Endometrial microvascular endothelial cells (primary cell): ENCODE results near the gene YAP1. TPM values are rescaled to one million over a fixed set of nuclear protein-coding genes. Genes with fewer than 3 reads are reported as not detected.
"Not testable (repeated sequence)": the region's sequence is repeated elsewhere in the genome, so short reads cannot be mapped to it uniquely, and the experiment has no call there.

Experiments
- in situ Hi-C: cut with HindIII; loops from 2 replicates; pipeline ENCODE4 v1.10.0; 2017; ENCODE audit warnings: low sequenced_read_pairs, low pct_unique_long_range_greater_than_20kb; ENCODE audit errors: inconsistent ontology term
- total RNA-seq: library from RNA; depleted of rRNA; stranded (reverse); fragments of >200 nt; gene quantifications from one replicate; pipeline ENCODE4 v1.2.3, GENCODE V29; 2015; ENCODE audit errors: inconsistent ontology term

The YAP1 gene
- total RNA-seq, 1 donor from 2014 or later = 3.2 TPM

DNA sequence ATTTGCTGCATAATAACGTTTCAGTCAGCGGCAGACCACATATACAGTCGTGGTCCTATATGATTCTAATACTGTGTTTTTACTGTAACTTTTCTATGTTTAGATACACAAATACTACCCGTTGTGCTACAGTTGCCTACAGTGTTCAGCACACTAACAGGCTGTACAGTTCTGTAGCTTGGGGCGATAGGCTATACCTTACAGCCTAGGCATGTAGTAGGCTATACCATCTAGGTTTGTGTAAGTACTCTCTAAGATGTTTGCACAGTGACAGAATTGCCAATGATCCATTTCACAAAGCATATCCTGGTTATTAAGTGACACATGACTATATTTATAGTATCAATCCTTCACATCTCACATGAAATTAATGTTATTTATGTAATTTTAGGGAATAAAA is 78.2 kb downstream of the YAP1 start:
- in situ Hi-C loops = no loop called here

DNA sequence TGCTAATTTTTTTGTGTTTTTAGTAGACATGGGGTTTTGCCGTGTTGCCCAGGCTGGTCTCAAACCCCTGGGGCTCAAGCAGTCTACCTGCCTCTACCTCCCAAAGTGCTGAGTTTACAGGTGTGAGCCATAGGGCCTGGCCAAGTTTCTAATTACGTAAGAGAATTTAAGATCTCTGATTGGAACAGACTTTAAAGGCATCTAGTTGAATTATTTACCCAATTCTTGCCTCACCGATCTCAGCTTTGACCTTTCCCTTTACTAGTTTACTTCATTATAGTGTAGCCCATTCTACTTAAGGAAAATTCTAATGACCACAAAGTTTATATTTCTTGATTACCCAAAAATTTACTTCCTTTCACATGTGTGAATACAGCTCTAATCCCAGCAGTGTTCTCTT is 81.6 kb downstream of the YAP1 start:
- in situ Hi-C loops = no loop called here

DNA sequence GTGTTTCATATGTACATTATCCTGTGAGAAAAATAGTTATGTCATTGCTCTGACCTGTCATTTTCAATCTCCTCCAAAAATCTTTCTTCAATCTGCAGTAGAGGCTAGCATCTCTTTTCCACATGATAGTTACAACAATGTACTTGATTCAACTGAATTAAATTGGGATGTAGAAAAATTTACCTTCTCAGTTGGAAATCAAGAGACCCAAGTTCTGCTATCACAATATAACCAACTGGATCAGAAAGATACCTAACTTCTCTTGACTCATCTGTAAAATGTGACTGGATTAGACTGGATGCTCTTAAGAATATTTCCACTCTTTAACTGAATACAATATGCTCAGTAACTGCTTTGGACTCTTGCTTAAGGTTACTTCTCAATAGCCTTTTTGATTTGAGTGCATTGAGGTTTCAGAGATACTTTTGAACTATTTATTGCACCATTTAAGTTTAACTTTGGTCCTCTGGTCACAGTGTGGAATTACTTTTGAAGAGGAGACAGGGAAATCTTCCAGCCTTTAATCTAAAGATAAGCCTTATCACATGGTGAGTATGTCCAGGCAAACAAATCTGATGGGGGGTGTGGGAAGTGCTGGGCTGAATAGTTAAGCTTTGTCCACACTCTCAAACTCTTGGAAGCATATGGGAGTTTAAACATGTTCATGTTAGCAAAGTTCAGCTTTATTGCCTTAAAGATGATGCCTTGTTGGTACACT is 82.3 kb downstream of the YAP1 start:
- in situ Hi-C loops = no loop called here

DNA sequence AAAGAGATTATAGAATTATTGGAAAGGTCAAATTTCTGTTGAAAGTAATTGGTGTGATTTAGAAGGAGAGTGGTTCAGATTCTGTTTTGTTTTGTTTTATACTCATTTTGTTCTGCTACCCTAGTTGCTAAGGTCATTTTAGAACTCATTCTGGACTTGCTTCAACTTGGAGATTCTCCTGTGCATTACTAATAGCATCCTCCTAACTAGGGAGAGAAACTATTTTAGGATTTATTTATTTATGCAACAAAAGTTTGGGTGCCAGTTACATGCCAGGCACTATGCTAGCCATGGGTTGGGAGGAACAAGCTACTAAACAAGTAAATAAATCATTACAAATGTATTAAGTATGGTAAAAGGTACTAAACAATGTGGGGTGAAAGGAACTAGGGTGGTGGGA is 84.0 kb downstream of the YAP1 start:
- in situ Hi-C loops = no loop called here

DNA sequence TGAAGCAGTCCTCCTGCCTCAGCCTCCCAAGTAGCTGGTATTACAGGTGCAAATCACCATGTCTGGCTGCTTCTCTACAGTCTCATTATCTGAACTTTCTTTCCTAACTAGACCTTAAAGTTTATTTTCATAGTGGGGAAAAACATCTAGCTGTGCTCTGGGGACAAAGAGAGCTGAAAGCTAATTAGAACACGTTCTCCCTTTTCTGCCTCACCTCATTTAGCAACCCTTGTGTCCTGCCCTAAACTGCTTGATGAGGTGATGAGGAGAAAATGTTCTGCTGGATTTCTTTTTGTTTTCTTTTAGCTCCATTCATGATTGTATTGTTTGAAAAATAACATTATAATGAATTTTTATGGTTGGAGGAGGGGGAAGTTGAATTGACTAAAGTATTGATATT is 84.7 kb downstream of the YAP1 start:
- in situ Hi-C loops = no loop called here

DNA sequence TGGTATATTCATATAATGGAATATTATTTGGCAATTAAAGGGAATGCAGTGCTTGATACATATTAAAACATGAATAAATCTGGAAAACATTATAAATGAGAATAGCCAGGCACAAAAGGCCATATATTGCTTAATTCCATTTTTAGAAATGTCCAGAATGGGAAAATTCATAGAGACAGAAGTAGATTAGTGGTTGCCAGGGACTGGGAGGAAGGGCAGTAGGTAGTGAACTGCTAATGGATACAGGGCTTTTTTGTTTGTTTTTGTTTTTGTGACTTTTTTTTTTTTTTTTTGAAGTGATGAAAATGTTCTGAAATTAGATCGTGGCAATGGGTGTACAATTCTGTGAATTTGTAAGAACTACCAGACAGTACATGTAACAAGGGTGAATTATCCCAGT is 86.1 kb downstream of the YAP1 start:
- in situ Hi-C loops = no loop called here

DNA sequence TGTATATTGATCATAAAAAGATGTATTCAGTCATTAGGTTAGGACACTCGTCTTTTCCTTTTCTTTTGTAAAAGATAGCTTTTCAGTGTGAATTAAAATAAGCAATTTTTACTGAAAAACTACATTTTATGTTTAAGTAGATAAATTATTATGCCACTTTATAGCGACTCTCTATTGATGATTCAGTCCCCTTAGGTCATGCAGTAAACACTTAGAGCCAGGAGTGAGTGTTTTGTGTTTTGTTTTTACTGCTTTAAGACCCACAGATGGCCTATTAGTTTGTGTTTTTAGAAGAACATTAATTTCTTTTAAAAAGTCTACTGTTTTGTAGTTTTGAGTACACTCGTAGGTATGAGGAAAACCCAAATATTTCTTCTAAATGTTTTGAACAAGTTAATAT is 86.6 kb downstream of the YAP1 start:
- in situ Hi-C loops = no loop called here

DNA sequence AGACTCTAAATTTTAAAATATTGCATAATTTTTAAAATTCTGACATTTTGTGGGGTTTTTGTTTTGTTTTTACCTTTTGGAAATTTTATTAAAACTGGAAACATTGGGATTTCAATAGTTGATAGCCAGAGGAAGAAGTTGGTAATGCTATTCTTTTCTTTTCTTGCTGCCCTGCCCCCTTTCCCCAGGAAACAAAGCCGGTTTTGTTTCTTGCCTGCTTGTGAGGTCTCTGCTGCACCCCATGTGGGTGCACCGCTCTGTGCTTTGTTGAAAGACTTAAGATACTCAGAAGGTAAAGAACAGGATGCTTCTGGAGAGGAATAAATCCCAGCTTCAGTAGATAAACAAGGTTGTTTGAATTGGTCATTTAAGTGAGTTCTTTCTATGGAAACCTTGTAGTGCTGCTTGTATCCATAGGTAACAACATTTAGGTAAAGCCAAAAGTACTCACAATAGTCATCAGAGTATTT is 87.5 kb downstream of the YAP1 start:
- in situ Hi-C loops = no loop called here

DNA sequence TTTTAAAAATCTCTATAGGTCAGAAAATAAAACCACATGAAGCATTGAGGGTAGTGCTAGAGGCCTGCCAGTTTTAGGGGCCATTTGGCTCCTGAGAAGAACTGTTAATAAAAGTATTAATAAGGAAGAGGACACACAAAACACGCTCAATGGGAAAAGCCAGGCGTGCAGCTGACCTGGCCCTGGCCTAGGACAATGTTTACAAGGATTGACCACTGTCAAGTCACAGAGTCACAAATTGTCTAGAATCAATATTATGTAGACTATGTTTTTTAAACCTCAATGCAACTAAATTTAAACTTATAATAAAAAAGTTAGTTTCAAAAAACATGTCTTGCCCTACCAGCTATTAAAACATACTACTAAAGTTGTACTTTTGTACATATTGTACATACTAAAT is 89.4 kb downstream of the YAP1 start:
- in situ Hi-C loops = no loop called here

DNA sequence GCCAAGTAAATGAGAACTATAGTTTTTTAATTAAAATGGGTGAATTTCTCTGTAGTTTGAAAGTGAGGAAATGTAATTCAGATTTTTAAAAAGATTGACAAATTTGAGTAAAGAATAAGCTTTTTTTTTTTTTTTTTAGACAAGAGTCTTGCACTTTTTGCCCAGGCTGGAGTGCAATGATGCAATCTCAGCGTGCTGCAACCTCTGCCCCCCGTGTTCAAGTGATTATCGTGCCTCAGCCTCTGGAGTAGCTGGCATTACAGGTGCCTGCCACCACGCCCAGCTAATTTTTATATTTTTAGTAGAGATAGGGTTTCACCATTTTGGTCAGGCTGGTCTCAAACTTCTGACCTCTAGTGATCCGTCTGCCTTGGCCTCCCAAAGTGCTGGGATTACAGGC is 90.1 kb downstream of the YAP1 start:
- in situ Hi-C loops = not testable (repeated sequence)

DNA sequence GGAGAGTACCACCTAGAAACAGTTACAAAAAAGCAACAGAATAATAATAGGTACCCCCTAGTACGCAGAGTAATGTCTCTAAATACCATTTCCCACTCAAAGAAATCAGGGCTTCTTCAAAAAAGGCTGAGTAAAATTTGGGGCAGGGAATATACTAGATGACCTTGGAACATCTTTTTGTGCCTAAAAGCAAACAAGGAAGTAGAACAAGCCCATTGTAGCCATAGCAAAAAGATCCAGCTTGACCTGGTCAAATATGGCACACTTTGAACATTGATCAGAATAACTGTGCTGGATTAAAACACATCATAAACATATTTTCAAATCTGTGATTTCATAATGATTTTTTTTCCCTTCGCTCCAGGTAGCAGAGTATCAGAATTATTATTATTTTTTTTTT is 91.5 kb downstream of the YAP1 start:
- in situ Hi-C loops = no loop called here

DNA sequence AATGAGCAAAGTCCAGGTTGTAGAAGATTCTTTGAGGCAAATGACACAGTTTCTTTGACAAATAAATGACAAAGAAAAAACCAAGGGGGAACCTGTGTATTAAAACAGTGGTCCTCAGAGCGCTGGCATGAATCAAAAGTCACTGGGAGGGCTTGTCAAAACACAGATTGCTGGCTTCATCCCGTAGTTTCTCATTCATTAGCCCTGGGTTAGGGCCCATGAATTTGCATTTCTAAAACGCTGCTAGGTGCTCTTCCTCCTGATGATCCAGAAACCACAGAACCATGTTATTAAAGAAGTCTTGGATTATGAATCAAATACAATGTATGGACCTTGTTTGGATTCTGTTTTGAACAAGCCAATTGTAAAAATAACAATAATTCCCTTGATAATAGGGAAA is 92.7 kb downstream of the YAP1 start:
- in situ Hi-C loops = no loop called here

DNA sequence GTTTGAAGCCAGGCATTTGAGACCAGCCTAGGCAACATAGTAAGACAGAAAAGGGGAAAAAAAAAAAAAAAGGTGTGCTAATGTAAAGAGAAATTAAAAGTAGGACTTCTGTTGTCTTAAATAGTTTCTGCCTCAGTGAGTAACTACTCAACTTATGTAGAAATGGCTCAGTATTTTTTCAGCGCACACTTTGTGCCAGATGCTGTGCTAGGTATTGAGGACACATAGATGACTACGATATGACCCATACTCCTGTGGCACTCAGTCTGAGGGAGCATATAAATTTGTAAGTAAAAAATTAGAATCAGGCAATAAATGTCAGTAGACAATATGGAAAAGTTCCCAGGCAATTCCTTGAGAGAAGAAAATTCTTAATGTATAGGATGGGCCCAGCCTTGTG is 93.9 kb downstream of the YAP1 start:
- in situ Hi-C loops = no loop called here

DNA sequence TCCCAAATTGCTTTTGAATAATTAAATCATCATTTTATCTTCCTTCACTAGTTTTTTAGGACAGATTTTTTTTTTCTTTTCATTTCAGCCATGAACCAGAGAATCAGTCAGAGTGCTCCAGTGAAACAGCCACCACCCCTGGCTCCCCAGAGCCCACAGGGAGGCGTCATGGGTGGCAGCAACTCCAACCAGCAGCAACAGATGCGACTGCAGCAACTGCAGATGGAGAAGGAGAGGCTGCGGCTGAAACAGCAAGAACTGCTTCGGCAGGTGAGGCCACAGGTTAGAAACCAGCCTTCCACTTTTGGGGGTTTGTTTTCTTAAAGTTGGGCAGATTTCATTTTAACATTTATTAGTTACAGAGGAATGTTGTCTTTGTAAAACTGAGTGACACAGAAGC is 95.6 kb downstream of the YAP1 start:
- in situ Hi-C loops = no loop called here

DNA sequence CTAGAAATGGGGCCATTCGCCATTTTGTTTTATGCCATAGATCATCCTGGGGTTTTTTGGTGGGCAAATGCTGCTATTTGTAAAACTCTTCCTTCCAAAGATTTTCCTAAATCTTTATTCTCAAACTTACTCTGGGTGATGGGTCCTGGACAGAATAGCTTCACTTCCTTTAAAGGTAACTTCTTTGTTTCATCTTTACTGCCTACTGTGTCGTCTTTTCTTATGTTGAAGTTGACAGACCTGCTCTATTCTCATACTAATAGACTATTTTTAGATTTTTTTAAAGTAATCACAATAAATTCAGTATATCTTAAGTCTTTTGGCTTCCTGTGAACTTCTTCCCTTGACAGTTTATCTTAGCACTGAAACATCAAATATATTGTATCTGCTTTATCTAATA is 98.6 kb downstream of the YAP1 start:
- in situ Hi-C loops = no loop called here

DNA sequence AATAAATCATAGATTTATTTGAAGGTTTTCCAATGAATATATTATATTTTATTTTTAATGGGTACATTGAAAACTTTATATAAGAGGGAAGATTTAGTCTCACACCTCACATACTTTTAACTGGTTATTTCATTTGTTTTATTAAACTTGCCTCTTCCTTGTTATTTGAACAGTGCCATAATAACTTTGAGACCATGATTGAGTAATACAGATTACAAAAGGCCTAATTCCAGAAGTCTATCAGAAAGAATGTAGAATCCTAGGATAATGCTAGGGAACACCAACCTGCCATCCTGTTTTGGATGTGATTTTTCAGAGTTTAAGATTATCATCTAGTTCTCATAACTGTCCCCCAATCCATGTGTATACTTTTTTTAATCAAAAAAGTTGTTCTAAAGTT is 104.4 kb downstream of the YAP1 start:
- in situ Hi-C loops = no loop called here

DNA sequence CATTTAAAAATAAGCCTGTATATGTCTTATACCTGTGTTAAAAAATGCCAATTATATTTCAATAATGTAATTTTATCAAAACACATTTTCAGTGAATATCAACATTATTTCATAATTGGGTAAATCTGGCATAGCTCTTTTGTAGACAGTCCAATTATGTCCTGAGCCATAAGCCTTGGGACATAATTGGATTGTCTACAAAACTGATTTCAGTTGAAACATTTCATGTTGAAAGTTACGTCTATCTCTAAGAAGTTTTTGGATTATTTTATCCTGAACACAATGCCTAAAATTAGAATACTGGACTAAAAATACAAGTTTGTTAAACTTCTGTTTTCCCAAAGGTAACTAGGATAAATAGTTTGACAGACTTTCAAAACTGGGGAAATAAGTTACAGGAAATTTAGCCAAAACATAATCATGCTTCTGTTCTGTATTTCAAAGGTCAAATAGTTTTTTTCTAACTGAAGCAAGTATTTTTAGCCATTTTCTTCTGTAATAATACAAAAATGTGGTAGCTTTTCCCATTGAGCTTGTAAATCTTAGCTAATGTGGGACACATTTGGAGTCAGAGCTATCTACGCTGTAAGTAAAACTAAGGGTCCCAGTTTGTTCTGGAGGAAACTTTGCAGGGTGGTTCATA is 106.3 kb downstream of the YAP1 start:
- in situ Hi-C loops = no loop called here

DNA sequence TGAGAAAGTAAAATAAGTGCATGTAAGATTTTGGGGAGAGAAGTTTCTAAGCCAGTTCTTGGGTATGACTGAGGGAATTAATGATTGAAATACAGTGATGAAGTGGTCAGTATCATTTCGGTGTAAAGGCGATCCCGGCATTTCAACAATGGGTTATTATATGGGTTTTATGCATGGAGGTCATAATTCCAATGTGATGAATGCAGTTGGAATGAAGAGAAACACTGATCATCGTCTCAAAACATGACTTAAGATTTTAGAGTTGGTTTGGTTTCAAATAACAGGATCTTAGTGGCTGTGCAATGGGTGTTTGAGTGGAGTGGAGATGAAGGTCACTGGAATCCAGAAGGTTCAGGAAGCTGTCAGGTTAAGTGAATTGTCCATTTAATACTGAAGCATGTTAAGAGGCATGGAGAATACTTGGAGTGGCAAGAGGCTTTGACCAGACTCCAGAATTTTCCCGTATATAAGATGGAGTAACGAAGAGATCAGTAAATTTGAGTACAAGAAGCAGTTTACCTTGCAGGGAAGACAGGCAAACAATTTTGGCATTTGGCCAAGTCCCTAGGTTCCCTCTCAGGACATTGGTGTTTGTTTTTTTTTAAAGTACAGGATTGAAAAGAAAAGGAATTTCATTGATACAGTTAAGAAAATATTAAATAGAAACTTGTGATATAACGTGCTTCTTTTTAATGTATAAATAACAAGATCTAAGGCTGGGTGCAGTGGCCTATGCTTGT is 110.7 kb downstream of the YAP1 start:
- in situ Hi-C loops = no loop called here

DNA sequence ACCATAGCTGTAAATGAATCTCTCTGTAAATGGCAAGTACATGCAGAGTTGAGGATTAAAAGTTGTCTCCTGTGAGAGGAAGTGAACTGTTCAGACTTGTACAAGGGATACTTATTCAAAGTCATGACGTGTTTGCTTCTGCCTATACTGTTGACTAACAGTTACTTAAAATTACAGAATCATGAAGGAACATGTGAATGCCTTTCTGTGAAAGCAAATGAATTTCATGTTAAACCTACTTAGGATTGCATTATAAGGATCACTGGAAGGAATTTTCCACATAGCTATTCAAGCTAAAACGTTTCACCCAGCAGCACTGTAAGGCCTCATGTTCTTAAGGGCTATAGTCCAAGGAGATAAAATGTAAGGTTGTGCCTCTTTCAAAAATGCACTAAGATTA is 113.6 kb downstream of the YAP1 start:
- in situ Hi-C loops = no loop called here
